Measurements from ENCODE around the gene CAPN10.

The CAPN10 gene

GRCh38 chr2:240626531-240627300, 40.2 kb downstream of the CAPN10 start:
- H3K27me3 ChIP-seq (ENCODE audit: control insufficient read depth, insufficient read depth, low read length) = no peaks in the 10 kb centered on the region
- no peak overlapping the region for H3K4me3 ChIP-seq (ENCODE audit: low read length)
- H3K4me1 ChIP-seq (ENCODE audit: control insufficient read depth, low read depth, low read length) = no peaks in the 10 kb centered on the region
- H3K9me3 ChIP-seq (ENCODE audit: control insufficient read depth, low read depth, low read length) = no peaks in the 10 kb centered on the region
- H3K27ac ChIP-seq (ENCODE audit: low read length) = no peak overlapping the region
- no peak overlapping the region for H3K9ac ChIP-seq (ENCODE audit: low read length)
- H3K36me3 ChIP-seq (ENCODE audit: control insufficient read depth, low read depth, low read length) = no peaks in the 10 kb centered on the region

DNA sequence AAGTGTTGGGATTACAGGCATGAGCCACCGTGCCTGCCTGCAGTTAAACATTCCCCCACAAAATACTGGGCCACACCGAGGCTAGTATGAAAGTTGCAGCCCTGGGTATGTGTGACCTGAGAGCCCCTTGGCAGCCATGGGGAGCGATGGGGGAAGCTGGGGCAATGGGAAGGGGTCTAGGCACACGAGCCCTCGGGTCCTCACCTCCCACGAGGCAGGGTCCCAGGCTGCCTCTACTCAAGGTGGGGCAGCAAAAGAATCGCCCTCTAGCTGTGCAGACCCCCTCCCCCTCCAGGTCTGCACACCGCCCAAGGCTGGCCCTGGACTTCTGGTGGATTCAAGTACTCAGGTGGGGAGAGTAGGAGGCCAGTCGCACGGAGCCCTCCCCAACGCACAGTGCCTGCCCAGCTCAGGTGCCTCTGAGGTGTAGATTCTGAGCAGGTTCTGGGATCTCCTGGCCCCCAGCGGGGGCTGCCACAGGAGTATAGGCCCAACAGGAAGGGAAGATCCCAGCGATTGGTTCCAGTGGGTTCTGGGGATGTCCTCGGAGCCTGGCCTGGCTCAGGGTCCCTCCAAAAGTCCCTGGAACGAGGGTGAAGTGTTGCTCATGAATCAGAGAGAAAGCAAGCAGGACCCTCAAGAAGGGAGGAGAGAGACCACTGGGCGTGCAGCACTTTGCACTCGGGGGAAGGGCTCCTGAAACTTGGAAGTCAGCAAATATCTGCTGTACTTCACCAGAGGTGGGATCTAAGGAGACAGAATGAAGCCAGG, 41.4 kb downstream of the CAPN10 start:
- no peak overlapping the region for H3K4me3 ChIP-seq (ENCODE audit: low read length)
- no peak overlapping the region for H3K9ac ChIP-seq (ENCODE audit: low read length)
- H3K27me3 ChIP-seq (ENCODE audit: control insufficient read depth, insufficient read depth, low read length) = no peaks in the 10 kb centered on the region
- no peaks in the 10 kb centered on the region for H3K4me1 ChIP-seq (ENCODE audit: control insufficient read depth, low read depth, low read length)
- H3K9me3 ChIP-seq (ENCODE audit: control insufficient read depth, low read depth, low read length) = no peaks in the 10 kb centered on the region
- no peak overlapping the region for H3K27ac ChIP-seq (ENCODE audit: low read length)
- no peaks in the 10 kb centered on the region for H3K36me3 ChIP-seq (ENCODE audit: control insufficient read depth, low read depth, low read length)

GRCh38 chr2:240628507-240628807, 41.9 kb downstream of the CAPN10 start:
- Histone ChIP-seq H3K4me3 (ENCODE audit: low read length) (no peak overlapping the region), H3K9ac (ENCODE audit: low read length) (no peak overlapping the region), H3K36me3 (ENCODE audit: control insufficient read depth, low read depth, low read length) (no peaks in the 10 kb centered on the region), H3K9me3 (ENCODE audit: control insufficient read depth, low read depth, low read length) (no peaks in the 10 kb centered on the region), H3K27ac (ENCODE audit: low read length) (no peak overlapping the region), H3K27me3 (ENCODE audit: control insufficient read depth, insufficient read depth, low read length) (no peaks in the 10 kb centered on the region), H3K4me1 (ENCODE audit: control insufficient read depth, low read depth, low read length) (no peaks in the 10 kb centered on the region)

DNA sequence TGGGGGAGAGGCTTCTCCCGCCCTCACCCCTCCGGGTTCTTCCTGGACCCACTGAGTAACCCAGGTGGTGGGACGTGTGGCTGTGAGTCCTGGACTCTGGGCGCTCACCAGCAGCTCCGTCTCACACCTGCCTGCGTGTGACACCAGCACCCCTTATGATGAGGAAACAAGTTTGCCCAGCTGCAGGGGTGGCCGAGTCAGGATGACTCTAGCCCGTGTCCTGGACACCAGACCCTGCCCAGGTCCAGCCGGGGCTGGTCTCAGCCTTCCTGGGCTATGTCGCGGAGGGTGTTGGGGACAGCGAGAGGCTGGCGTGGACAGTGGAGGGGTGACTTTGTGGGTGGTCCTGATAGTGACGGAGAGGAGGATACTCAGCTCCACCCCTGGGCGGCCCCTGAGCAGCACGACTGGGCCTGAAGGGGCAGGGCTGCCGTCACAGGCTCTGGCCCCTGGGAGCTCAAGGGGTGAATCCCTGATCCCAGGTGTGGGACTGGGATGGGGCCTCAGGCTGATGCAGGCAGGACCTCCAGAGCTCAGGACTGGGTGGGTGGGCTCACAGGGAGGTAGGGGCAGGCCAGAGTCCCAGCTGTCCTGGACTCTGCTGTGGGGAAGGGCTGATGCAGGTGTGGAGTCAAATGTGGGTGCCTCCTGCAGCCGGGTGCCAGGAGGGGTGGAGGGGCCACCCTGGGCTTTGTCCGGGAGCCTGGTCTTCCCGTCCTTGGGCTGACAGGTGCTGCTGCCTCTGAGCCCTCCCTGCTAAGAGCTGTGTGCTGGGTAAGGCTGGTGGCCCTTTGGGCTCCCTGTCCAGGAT, 42.5 kb downstream of the CAPN10 start:
- H3K27me3 ChIP-seq (ENCODE audit: control insufficient read depth, insufficient read depth, low read length) = no peaks in the 10 kb centered on the region

GRCh38 chr2:240629619-240629967, 43.1 kb downstream of the CAPN10 start:
- H3K9me3 ChIP-seq (ENCODE audit: control insufficient read depth, low read depth, low read length) = peaks cover 6% of the 10 kb centered on the region

More for the DNA sequence above, 42.5 kb downstream of the CAPN10 start:
- Histone ChIP-seq H3K9ac (ENCODE audit: low read length) (no peak overlapping the region), H3K4me1 (ENCODE audit: control insufficient read depth, low read depth, low read length) (no peaks in the 10 kb centered on the region), H3K4me3 (ENCODE audit: low read length) (no peak overlapping the region), H3K9me3 (ENCODE audit: control insufficient read depth, low read depth, low read length) (peaks cover 5% of the 10 kb centered on the region), H3K27ac (ENCODE audit: low read length) (no peak overlapping the region), H3K36me3 (ENCODE audit: control insufficient read depth, low read depth, low read length) (no peaks in the 10 kb centered on the region)

GRCh38 chr2:240629968-240630770, 43.6 kb downstream of the CAPN10 start:
- Histone ChIP-seq H3K27me3 (ENCODE audit: control insufficient read depth, insufficient read depth, low read length) (no peaks in the 10 kb centered on the region), H3K4me3 (ENCODE audit: low read length) (no peak overlapping the region), H3K4me1 (ENCODE audit: control insufficient read depth, low read depth, low read length) (no peaks in the 10 kb centered on the region), H3K9me3 (ENCODE audit: control insufficient read depth, low read depth, low read length) (peaks cover 6% of the 10 kb centered on the region), H3K36me3 (ENCODE audit: control insufficient read depth, low read depth, low read length) (no peaks in the 10 kb centered on the region), H3K9ac (ENCODE audit: low read length) (no peak overlapping the region), H3K27ac (ENCODE audit: low read length) (no peak overlapping the region)

More at GRCh38 chr2:240629619-240629967, 43.1 kb downstream of the CAPN10 start:
- no peaks in the 10 kb centered on the region for H3K36me3 ChIP-seq (ENCODE audit: control insufficient read depth, low read depth, low read length)
- H3K4me3 ChIP-seq (ENCODE audit: low read length) = no peak overlapping the region
- H3K27me3 ChIP-seq (ENCODE audit: control insufficient read depth, insufficient read depth, low read length) = no peaks in the 10 kb centered on the region
- H3K9ac ChIP-seq (ENCODE audit: low read length) = no peak overlapping the region
- H3K4me1 ChIP-seq (ENCODE audit: control insufficient read depth, low read depth, low read length) = no peaks in the 10 kb centered on the region
- no peak overlapping the region for H3K27ac ChIP-seq (ENCODE audit: low read length)

DNA sequence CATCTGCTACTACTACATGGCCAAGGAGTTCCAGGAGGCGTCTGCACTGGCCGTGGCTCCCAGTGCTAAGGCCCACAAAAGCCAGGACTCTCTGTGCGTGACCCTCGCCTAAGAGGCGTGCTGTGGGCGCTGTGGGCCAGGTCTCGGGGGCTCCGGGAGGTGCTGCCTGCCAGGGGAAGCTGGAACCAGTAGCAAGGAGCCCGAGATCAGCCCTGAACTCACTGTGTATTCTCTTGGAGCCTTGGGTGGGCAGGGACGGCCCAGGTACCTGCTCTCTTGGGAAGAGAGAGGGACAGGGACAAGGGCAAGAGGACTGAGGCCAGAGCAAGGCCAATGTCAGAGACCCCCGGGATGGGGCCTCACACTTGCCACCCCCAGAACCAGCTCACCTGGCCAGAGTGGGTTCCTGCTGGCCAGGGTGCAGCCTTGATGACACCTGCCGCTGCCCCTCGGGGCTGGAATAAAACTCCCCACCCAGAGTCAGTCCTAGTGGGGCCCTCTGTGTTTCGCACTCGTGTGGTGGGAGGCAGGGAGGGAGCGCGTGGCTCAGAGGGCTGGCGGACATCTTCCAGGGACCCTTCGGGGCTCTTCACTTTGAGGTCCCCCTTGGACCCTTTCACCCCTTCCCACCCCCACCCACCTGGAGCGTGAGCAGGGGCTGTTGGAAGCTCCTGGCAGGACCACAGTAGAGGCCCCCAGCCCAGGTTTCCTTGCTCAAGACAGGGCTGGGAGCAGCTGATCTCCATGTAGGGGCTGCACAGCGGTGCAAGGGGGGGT, 44.4 kb downstream of the CAPN10 start:
- H3K36me3 ChIP-seq (ENCODE audit: control insufficient read depth, low read depth, low read length) = no peaks in the 10 kb centered on the region

GRCh38 chr2:240631548-240632305, 45.2 kb downstream of the CAPN10 start:
- no peaks in the 10 kb centered on the region for H3K36me3 ChIP-seq (ENCODE audit: control insufficient read depth, low read depth, low read length)
- H3K4me3 ChIP-seq (ENCODE audit: low read length) = no peak overlapping the region
- no peak overlapping the region for H3K27ac ChIP-seq (ENCODE audit: low read length)
- no peaks in the 10 kb centered on the region for H3K27me3 ChIP-seq (ENCODE audit: control insufficient read depth, insufficient read depth, low read length)
- H3K9ac ChIP-seq (ENCODE audit: low read length) = no peak overlapping the region
- no peaks in the 10 kb centered on the region for H3K4me1 ChIP-seq (ENCODE audit: control insufficient read depth, low read depth, low read length)
- H3K9me3 ChIP-seq (ENCODE audit: control insufficient read depth, low read depth, low read length) = peaks cover 6% of the 10 kb centered on the region

More for the DNA sequence above, 44.4 kb downstream of the CAPN10 start:
- Histone ChIP-seq H3K4me1 (ENCODE audit: control insufficient read depth, low read depth, low read length) (no peaks in the 10 kb centered on the region), H3K27me3 (ENCODE audit: control insufficient read depth, insufficient read depth, low read length) (no peaks in the 10 kb centered on the region), H3K27ac (ENCODE audit: low read length) (no peak overlapping the region), H3K9ac (ENCODE audit: low read length) (no peak overlapping the region), H3K9me3 (ENCODE audit: control insufficient read depth, low read depth, low read length) (peaks cover 6% of the 10 kb centered on the region), H3K4me3 (ENCODE audit: low read length) (no peak overlapping the region)

DNA sequence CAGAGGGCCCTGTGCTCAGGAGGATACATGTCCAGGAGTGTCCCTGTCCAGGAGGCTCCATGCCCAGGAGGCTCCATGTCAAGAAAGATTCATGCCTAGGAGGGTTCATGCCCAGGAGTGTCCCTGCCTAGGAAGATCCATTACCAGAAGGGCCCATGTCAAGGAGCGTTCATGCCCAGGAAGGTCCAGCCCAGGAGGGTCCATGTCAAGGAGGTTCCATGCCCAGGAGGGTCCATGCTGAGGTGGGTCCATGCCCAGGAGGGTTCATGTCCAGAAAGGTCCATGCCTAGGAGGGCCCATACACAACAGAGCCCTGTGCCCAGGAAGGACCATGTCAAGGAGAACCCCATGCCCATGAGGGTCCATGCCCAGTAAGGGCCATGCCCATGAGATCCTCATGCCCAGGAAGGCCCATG, 45.8 kb downstream of the CAPN10 start:
- Histone ChIP-seq H3K9me3 (ENCODE audit: control insufficient read depth, low read depth, low read length) (peaks cover 6% of the 10 kb centered on the region), H3K36me3 (ENCODE audit: control insufficient read depth, low read depth, low read length) (no peaks in the 10 kb centered on the region), H3K4me1 (ENCODE audit: control insufficient read depth, low read depth, low read length) (no peaks in the 10 kb centered on the region), H3K9ac (ENCODE audit: low read length) (no peak overlapping the region), H3K4me3 (ENCODE audit: low read length) (no peak overlapping the region), H3K27ac (ENCODE audit: low read length) (no peak overlapping the region), H3K27me3 (ENCODE audit: control insufficient read depth, insufficient read depth, low read length) (no peaks in the 10 kb centered on the region)

Measured in iPS-18a (cell line).